H9 (cell line): ENCODE measurements around the gene ARHGAP15. TPM values are rescaled to one million over a fixed set of nuclear protein-coding genes. Genes with fewer than 3 reads are reported as not detected.

ENCODE experiments used
- DNase-seq: peaks from one replicate; pipeline ENCODE4 v3.0.0-alpha.2; 2017
- H2AFZ ChIP-seq: one replicate; pipeline ENCODE4 v1.6.1; 2013; ENCODE audit warnings: mild to moderate bottlenecking, low read length, control low read depth, moderate library complexity
- H2AK5ac ChIP-seq: 2 replicates; pipeline ENCODE4 v1.6.1; 2013; ENCODE audit warnings: low read length, control low read depth, mixed read lengths; ENCODE audit not compliant: insufficient read length
- H2BK120ac ChIP-seq: one replicate; pipeline ENCODE4 v1.6.1; 2013; ENCODE audit warnings: low read depth, mild to moderate bottlenecking, low read length, control low read depth, inconsistent platforms; ENCODE audit not compliant: poor library complexity, severe bottlenecking
- H2BK12ac ChIP-seq: 2 replicates; pipeline ENCODE4 v1.6.1; 2013; ENCODE audit warnings: low read length, control low read depth, mixed read lengths, low read depth; ENCODE audit not compliant: insufficient read length
- H2BK15ac ChIP-seq: 2 replicates; pipeline ENCODE4 v1.6.1; 2013; ENCODE audit warnings: low read depth, low read length, control low read depth
- H2BK20ac ChIP-seq: one replicate; pipeline ENCODE4 v1.6.1; 2013; ENCODE audit warnings: low read depth, mild to moderate bottlenecking, low read length, control low read depth, inconsistent platforms; ENCODE audit not compliant: poor library complexity, severe bottlenecking
- H2BK5ac ChIP-seq: 2 replicates; pipeline ENCODE4 v1.6.1; 2013; ENCODE audit warnings: low read length, control low read depth, mixed read lengths; ENCODE audit not compliant: insufficient read length
- H3K14ac ChIP-seq: 2 replicates; pipeline ENCODE4 v1.6.1; 2013; ENCODE audit warnings: low read length, control low read depth; ENCODE audit not compliant: insufficient read depth
- H3K18ac ChIP-seq: 2 replicates; pipeline ENCODE4 v1.6.1; 2013; ENCODE audit warnings: low read depth, mild to moderate bottlenecking, mixed read lengths, low read length, control low read depth; ENCODE audit not compliant: insufficient read length
- H3K23ac ChIP-seq: 2 replicates; pipeline ENCODE4 v1.6.1; 2013; ENCODE audit warnings: low read length, control low read depth, mixed read lengths, low read depth; ENCODE audit not compliant: insufficient read length
- H3K23me2 ChIP-seq: 2 replicates; pipeline ENCODE4 v1.6.1; 2013; ENCODE audit warnings: low read depth, mild to moderate bottlenecking, mixed read lengths, low read length, control low read depth; ENCODE audit not compliant: insufficient read length, poor library complexity, severe bottlenecking
- H3K27ac ChIP-seq: 2 replicates; pipeline ENCODE4 v1.5.1; 2013; ENCODE audit warnings: low read length, control low read depth, mixed read lengths, low read depth; ENCODE audit not compliant: insufficient read length
- H3K27me3 ChIP-seq: 2 replicates; pipeline ENCODE4 v1.6.1; 2013; ENCODE audit warnings: low read length, control low read depth, inconsistent platforms; ENCODE audit not compliant: insufficient read depth
- H3K4ac ChIP-seq: 2 replicates; pipeline ENCODE4 v1.6.1; 2013; ENCODE audit warnings: low read depth, mild to moderate bottlenecking, control low read depth, inconsistent platforms, low read length, moderate library complexity
- H3K4me1 ChIP-seq: 2 replicates; pipeline ENCODE4 v1.6.1; 2013; ENCODE audit warnings: low read length, control low read depth, inconsistent platforms; ENCODE audit not compliant: insufficient read depth
- H3K4me2 ChIP-seq: 2 replicates; pipeline ENCODE4 v1.6.1; 2013; ENCODE audit warnings: low read length, control low read depth, mixed read lengths; ENCODE audit not compliant: insufficient read length, insufficient read depth
- H3K56ac ChIP-seq: 2 replicates; pipeline ENCODE4 v1.6.1; 2013; ENCODE audit warnings: low read depth, mild to moderate bottlenecking, mixed read lengths, low read length, control low read depth; ENCODE audit not compliant: insufficient read length
- H3K79me1 ChIP-seq: 2 replicates; pipeline ENCODE4 v1.6.1; 2013; ENCODE audit warnings: low read depth, mild to moderate bottlenecking, moderate library complexity, low read length, control low read depth, inconsistent platforms; ENCODE audit not compliant: insufficient read depth, poor library complexity, severe bottlenecking
- H3K79me2 ChIP-seq: 2 replicates; pipeline ENCODE4 v1.6.1; 2013; ENCODE audit warnings: low read length, control low read depth, inconsistent platforms; ENCODE audit not compliant: insufficient read depth
- H3K9ac ChIP-seq: 2 replicates; pipeline ENCODE4 v1.6.1; 2013; ENCODE audit warnings: low read length, control low read depth, mixed read lengths; ENCODE audit not compliant: insufficient read length; ENCODE audit errors: extremely low read depth
- H3K9me3 ChIP-seq: one replicate; pipeline ENCODE4 v1.6.1; 2013; ENCODE audit warnings: low read depth, low read length, inconsistent platforms; ENCODE audit not compliant: control insufficient read depth
- H3T11ph ChIP-seq: one replicate; pipeline ENCODE4 v1.6.1; 2013; ENCODE audit warnings: mild to moderate bottlenecking, low read length, control low read depth, inconsistent platforms
- H4K20me1 ChIP-seq: one replicate; pipeline ENCODE4 v1.6.1; 2013; ENCODE audit not compliant: control insufficient read depth, insufficient read length, insufficient read depth
- H4K5ac ChIP-seq: 2 replicates; pipeline ENCODE4 v1.6.1; 2013; ENCODE audit warnings: low read depth, mild to moderate bottlenecking, mixed read lengths, low read length, control low read depth; ENCODE audit not compliant: insufficient read length
- H4K8ac ChIP-seq: replicated peaks from 2 replicates; pipeline ENCODE4 v1.6.1; 2013; ENCODE audit warnings: low read length, control low read depth, mixed read lengths, low read depth; ENCODE audit not compliant: insufficient read length
- H4K91ac ChIP-seq: 2 replicates; pipeline ENCODE4 v1.6.1; 2013; ENCODE audit warnings: low read depth, mild to moderate bottlenecking, moderate library complexity, mixed read lengths, low read length, control low read depth; ENCODE audit not compliant: insufficient read length
- H3K27ac Mint-ChIP-seq, 3 experiments: 2 replicates in 2 of 3; 3 replicates in 1 of 3; pipeline ENCODE4 v1.8.0; 2020 to 2021; ENCODE audit warnings: mixed read lengths in 3 of 3, mild to moderate bottlenecking in 1 of 3, moderate library complexity in 1 of 3
- H3K27me3 Mint-ChIP-seq: 2 replicates; pipeline ENCODE4 v1.8.0; 2021; ENCODE audit warnings: low read depth, mild to moderate bottlenecking, moderate library complexity, mixed read lengths
- H3K36me3 Mint-ChIP-seq, 3 experiments: 2 replicates in 2 of 3; 3 replicates in 1 of 3; pipeline ENCODE4 v1.8.0; 2020 to 2021; ENCODE audit warnings: low read depth in 3 of 3, mixed read lengths in 3 of 3; ENCODE audit not compliant: insufficient read depth in 1 of 3
- H3K4me1 Mint-ChIP-seq, 2 experiments: 2 replicates each; pipeline ENCODE4 v1.8.0; 2020; ENCODE audit warnings: mixed read lengths in 2 of 2
- H3K4me3 Mint-ChIP-seq, 2 experiments: 2 replicates in 1 of 2; 3 replicates in 1 of 2; pipeline ENCODE4 v1.8.0; 2020 to 2021; ENCODE audit warnings: mild to moderate bottlenecking in 2 of 2, mixed read lengths in 2 of 2, moderate library complexity in 1 of 2
- H3K9me3 Mint-ChIP-seq, 2 experiments: 2 replicates in 1 of 2; 3 replicates in 1 of 2; pipeline ENCODE4 v1.8.0; 2020; ENCODE audit warnings: mild to moderate bottlenecking in 2 of 2, mixed read lengths in 2 of 2, moderate library complexity in 1 of 2
- WGBS: extraction: QIAGEN DNeasy Blood & Tissue Kit; methylation state at CpG from one replicate; pipeline ENCODE4 v1.1.7; 2013; ENCODE audit warnings: missing lambda C conversion rate, low lambda C conversion rate, mixed read lengths; ENCODE audit not compliant: insufficient read length; ENCODE audit errors: extremely low coverage; 5-methylcytosine and 5-hydroxymethylcytosine counted together
- total RNA-seq: library from RNA; stranded (reverse); gene quantifications from 2 replicates; pipeline ENCODE4 v1.2.1, GENCODE V29; 2021
- TF ChIP-seq, protein P1 (sequence below): fragments of 200-600 bp; sonication (generic); conservative IDR thresholded peaks from 3 replicates; pipeline ENCODE4 v1.8.0; 2021; ENCODE audit warnings: antibody characterized with exemption, mild to moderate bottlenecking

The ARHGAP15 gene
- total RNA-seq, 1 experiment from 2014 or later: not detected

GRCh38 chr2:143649226-143649740 lies 520.1 kb downstream of the ARHGAP15 start:
- H2BK5ac ChIP-seq: no peak overlapping the region
- no peaks in the 10 kb centered on the region for H3K9me3 ChIP-seq
- H3K79me1 ChIP-seq: no peaks in the 10 kb centered on the region
- H3T11ph ChIP-seq: no peak overlapping the region
- H3K9me3 Mint-ChIP-seq: peaks cover 12 to 13% of the 10 kb centered on the region in 2 experiments
- H3K27ac ChIP-seq: no peak overlapping the region
- no peaks in the 10 kb centered on the region for H3K79me2 ChIP-seq
- no peak overlapping the region for H4K91ac ChIP-seq
- no peak overlapping the region for H2AK5ac ChIP-seq
- no peak overlapping the region for H3K23ac ChIP-seq
- no peak overlapping the region for H3K9ac ChIP-seq
- H3K18ac ChIP-seq: no peak overlapping the region
- no peak overlapping the region for H2BK20ac ChIP-seq
- H4K5ac ChIP-seq: no peak overlapping the region
- no peak for DNase-seq
- H3K27ac Mint-ChIP-seq: no peak overlapping the region
- H3K4me1 ChIP-seq: no peaks in the 10 kb centered on the region
- H2BK12ac ChIP-seq: no peak overlapping the region
- H3K4ac ChIP-seq: no peak overlapping the region
- H3K4me3 Mint-ChIP-seq: no peak overlapping the region
- no peak overlapping the region for H4K8ac ChIP-seq
- no peaks in the 10 kb centered on the region for H3K27me3 Mint-ChIP-seq
- H3K4me1 Mint-ChIP-seq: no peaks in the 10 kb centered on the region
- no peaks in the 10 kb centered on the region for H4K20me1 ChIP-seq
- H3K23me2 ChIP-seq: no peaks in the 10 kb centered on the region
- H2AFZ ChIP-seq: no peak overlapping the region
- peaks cover 0 to 13% (median 9%) of the 10 kb centered on the region in 3 experiments; a peak in 4 of 7 replicates for H3K36me3 Mint-ChIP-seq
- H3K56ac ChIP-seq: no peak overlapping the region
- no peak overlapping the region for H2BK15ac ChIP-seq
- no peaks in the 10 kb centered on the region for H3K27me3 ChIP-seq
- H2BK120ac ChIP-seq: no peak overlapping the region
- TF ChIP-seq, protein P1, sequence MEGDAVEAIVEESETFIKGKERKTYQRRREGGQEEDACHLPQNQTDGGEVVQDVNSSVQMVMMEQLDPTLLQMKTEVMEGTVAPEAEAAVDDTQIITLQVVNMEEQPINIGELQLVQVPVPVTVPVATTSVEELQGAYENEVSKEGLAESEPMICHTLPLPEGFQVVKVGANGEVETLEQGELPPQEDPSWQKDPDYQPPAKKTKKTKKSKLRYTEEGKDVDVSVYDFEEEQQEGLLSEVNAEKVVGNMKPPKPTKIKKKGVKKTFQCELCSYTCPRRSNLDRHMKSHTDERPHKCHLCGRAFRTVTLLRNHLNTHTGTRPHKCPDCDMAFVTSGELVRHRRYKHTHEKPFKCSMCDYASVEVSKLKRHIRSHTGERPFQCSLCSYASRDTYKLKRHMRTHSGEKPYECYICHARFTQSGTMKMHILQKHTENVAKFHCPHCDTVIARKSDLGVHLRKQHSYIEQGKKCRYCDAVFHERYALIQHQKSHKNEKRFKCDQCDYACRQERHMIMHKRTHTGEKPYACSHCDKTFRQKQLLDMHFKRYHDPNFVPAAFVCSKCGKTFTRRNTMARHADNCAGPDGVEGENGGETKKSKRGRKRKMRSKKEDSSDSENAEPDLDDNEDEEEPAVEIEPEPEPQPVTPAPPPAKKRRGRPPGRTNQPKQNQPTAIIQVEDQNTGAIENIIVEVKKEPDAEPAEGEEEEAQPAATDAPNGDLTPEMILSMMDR: no peak
- H3K4me2 ChIP-seq: no peak overlapping the region
- no peak overlapping the region for H3K14ac ChIP-seq
- WGBS: no CpG with 5 or more reads among the region's 4 CpGs
